Neural crest cell (in vitro differentiated cells): ENCODE data around the gene SLC9A3. TPM values are rescaled to one million over a fixed set of nuclear protein-coding genes. Genes with fewer than 3 reads are reported as not detected.

Experiments used
- DNase-seq: peaks from one replicate; pipeline ENCODE4 v3.0.0; 2021; ENCODE audit warnings: low read depth, mixed read lengths, low spot score
- H3K27ac Mint-ChIP-seq: one replicate; pipeline ENCODE4 v1.8.0; 2021; ENCODE audit warnings: mild to moderate bottlenecking, mixed read lengths; ENCODE audit not compliant: unreplicated experiment
- H3K27me3 Mint-ChIP-seq: 2 replicates; pipeline ENCODE4 v1.8.0; 2021; ENCODE audit warnings: low read depth, mild to moderate bottlenecking, mixed read lengths
- H3K36me3 Mint-ChIP-seq: 2 replicates; pipeline ENCODE4 v1.8.0; 2021; ENCODE audit warnings: low read depth, mild to moderate bottlenecking, mixed read lengths
- H3K4me1 Mint-ChIP-seq: 2 replicates; pipeline ENCODE4 v1.8.0; 2021; ENCODE audit warnings: mixed read lengths
- H3K4me3 Mint-ChIP-seq: one replicate; pipeline ENCODE4 v1.8.0; 2021; ENCODE audit warnings: mild to moderate bottlenecking, mixed read lengths
- H3K9me3 Mint-ChIP-seq: 2 replicates; pipeline ENCODE4 v1.8.0; 2021; ENCODE audit warnings: mixed read lengths
- CTCF ChIP-seq: fragments of 200-600 bp; sonication (generic); conservative IDR thresholded peaks from 2 replicates; pipeline ENCODE4 v1.5.0; 2021; ENCODE audit warnings: antibody characterized with exemption, mild to moderate bottlenecking
- total RNA-seq: library from RNA; stranded (reverse); gene quantifications from 2 replicates; pipeline ENCODE4 v1.2.1, GENCODE V29; 2021

The SLC9A3 gene
- total RNA-seq, 1 donor from 2014 or later = 1.5 TPM

DNA sequence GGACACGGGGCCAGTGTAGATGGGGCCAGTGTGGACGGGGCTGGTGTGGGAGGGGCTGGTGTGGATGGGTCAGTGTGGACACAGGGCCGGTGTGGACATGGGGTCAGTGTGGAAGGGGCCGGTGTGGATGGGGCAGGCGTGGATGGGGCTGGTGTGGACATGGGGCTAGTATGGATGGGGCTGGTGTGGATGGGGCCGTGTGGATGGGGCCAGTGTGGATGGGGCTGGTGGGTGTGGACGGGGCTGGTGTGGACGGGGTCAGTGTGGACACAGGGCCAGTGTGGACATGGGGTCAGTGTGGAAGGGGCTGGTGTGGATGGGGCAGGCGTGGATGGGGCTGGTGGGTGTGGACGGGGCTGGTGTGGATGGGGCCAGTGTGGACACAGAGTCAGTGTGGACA lies 23.8 kb downstream of the SLC9A3 start:
- H3K4me3 Mint-ChIP-seq = no peak overlapping the region

GRCh38 chr5:499233-500209 lies 24.7 kb downstream of the SLC9A3 start:
- no peaks in the 10 kb centered on the region for H3K9me3 Mint-ChIP-seq
- H3K27me3 Mint-ChIP-seq = peaks cover 48% of the 10 kb centered on the region
- H3K27ac Mint-ChIP-seq = no peak overlapping the region
- TF ChIP-seq CTCF = no peak
- no peak overlapping the region for H3K4me3 Mint-ChIP-seq
- DNase-seq = no peak
- no peaks in the 10 kb centered on the region for H3K36me3 Mint-ChIP-seq
- H3K4me1 Mint-ChIP-seq = no peaks in the 10 kb centered on the region

More for the DNA sequence above, 23.8 kb downstream of the SLC9A3 start:
- Mint-ChIP-seq H3K27ac (no peak overlapping the region), H3K27me3 (peaks cover 41% of the 10 kb centered on the region), H3K9me3 (no peaks in the 10 kb centered on the region), H3K36me3 (no peaks in the 10 kb centered on the region), H3K4me1 (no peaks in the 10 kb centered on the region)
- no peak for TF ChIP-seq CTCF
- DNase-seq = no peak

- no peaks in the 10 kb centered on the region for H3K36me3 Mint-ChIP-seq
- no peak for TF ChIP-seq CTCF
- peaks cover 57% of the 10 kb centered on the region for H3K27me3 Mint-ChIP-seq
Observed at GRCh38 chr5:497871-498509, 26.3 kb downstream of the SLC9A3 start.

DNA sequence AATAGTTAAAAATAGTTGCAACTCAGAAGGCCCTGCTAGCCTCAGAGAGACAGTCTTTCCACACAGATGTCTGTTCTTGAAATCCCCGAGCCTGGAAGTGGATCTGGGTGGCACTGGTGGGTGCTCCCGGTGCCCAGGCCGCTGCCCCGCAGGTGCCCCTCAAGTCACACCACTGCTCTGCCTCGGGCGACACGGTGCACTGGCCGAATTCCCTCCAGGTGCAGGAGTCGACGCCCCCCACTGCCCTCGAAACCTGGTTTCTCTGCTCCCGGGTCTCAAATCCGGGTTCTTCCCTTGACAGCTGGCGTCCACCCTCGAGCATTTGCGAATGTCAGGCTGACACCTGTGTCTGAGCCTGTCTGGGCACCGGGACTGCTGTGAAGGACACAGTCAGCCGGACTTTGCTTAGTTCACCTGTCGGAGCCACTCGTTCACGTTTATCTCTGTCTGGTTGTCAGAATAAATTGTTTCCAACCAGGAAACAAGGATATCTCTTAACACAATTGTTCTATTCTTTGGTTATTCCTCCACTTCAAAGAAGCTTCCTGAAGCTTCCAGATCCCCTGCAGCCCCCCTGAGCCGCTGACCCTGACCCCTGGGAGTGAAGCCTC lies 27.1 kb downstream of the SLC9A3 start:
- no peaks in the 10 kb centered on the region for H3K36me3 Mint-ChIP-seq
- H3K4me3 Mint-ChIP-seq = no peak overlapping the region
- H3K4me1 Mint-ChIP-seq = peaks cover 3% of the 10 kb centered on the region
- peaks cover 61% of the 10 kb centered on the region for H3K27me3 Mint-ChIP-seq
- no peak for TF ChIP-seq CTCF
- H3K9me3 Mint-ChIP-seq = no peaks in the 10 kb centered on the region
- no peak for DNase-seq
- H3K27ac Mint-ChIP-seq = no peak overlapping the region

More at GRCh38 chr5:497871-498509, 26.3 kb downstream of the SLC9A3 start:
- no peak overlapping the region for H3K27ac Mint-ChIP-seq
- H3K4me1 Mint-ChIP-seq = peaks cover 2% of the 10 kb centered on the region
- no peaks in the 10 kb centered on the region for H3K9me3 Mint-ChIP-seq
- no peak overlapping the region for H3K4me3 Mint-ChIP-seq
- DNase-seq = no peak

GRCh38 chr5:496028-496427 lies 28.2 kb downstream of the SLC9A3 start:
- Mint-ChIP-seq H3K9me3 (no peaks in the 10 kb centered on the region), H3K36me3 (no peaks in the 10 kb centered on the region)

More at GRCh38 chr5:496028-496427, 28.2 kb downstream of the SLC9A3 start:
- Mint-ChIP-seq H3K4me3 (no peak overlapping the region), H3K27ac (no peak overlapping the region), H3K27me3 (peaks cover 64% of the 10 kb centered on the region), H3K4me1 (peaks cover 3% of the 10 kb centered on the region)
- TF ChIP-seq CTCF = no peak
- no peak for DNase-seq
